Right hindlimb (tissue), 1 donor: ENCODE results near the gene TMEM87A.

ENCODE experiments used
- DNase-seq: peaks from one replicate; pipeline ENCODE4 v3.0.0-alpha.2; 2018

Gene TMEM87A

DNA sequence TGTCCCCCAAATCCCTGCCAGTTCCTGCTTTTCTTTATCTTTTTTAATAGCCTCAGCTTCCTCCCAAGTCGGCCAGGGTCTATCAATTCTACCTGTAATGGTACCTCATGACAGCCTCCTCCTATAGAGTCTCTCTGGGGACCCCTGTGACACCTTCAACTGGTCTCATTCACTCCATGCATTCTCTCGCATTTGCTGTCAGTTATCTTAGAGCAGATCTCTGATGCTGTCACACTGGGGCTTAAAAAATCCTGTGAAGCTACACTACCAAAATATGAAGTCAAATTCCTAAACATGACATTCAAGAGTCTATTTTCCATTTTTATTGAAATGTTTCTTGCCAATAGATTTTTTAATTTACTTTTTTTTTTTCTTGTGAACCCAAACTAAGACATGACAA, 70.6 kb downstream of the TMEM87A start:
- no peak for DNase-seq

DNA sequence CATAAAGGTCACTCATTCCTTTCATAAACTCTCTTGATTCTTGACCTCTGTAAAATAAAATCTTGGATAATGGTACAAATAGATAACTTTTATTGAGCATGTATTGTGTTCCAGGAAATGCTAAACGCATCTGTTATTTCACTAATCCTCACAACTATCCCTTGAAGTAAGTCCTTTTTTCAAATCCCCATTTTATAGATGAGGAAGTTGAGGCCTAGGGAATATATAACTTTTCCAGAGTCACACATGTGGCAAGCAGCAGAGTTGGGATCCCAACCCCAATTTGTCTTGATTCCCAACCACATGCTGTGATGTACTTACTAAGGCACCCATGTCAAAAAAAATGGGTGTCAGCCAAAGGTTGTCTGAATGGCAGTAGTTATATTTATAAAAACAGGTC, 71.4 kb downstream of the TMEM87A start:
- no peak for DNase-seq

DNA sequence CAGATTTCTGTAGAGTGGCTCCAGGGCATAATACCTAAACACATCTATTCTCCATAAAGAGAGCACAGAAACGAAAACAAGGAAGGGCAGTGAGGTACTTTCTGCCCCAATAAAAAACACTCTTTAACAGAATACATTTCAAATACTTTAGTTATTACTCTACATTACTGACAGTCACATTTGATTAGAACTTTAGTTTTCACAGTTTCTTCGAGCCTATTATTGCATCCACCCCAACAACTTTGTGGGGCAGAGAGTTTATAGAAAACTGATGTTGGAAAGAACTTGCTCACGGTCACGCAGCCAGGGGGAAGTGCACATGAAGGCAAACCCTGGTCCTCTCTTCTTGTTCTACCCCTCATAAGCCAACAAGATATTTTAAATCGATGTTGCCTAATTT, 74.1 kb downstream of the TMEM87A start:
- no peak for DNase-seq

DNA sequence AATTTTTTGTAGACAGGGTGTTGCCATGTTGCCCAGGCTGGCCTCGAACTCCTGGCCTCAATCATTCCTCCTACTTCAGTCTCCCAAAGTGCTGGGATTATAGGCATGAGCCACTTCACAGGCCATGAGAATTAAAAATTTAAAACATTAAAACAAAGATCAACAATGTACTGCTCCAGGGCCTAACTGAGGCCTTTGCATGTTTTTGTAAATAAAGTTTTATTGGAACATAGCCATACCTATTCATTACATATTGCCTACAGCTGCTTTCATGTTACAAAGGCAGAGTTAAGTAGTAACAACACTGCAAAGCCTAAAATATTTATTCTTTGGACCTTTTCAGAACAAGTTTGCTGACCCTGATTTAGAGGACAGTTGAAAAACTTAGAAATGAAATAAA, 74.7 kb downstream of the TMEM87A start:
- no peak for DNase-seq

DNA sequence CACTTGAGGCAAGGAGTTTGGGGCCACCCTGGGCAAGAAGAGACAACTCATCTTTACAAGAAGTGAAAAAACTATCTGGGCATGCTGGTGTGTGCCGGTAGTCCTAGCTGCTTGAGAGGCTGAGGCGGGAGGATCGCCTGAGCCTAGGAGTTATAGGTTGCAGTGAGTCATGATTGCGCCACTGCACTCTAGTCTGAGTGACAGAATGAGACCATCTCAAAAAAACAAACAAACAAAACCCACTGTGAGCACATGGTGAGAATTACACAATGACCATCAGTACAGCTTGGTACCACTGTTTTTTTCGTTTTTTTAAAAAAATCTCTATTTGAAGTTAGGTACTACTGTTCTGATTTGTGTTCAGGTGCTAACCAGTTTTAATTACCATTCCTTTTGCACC, 78.7 kb downstream of the TMEM87A start:
- no peak for DNase-seq

DNA sequence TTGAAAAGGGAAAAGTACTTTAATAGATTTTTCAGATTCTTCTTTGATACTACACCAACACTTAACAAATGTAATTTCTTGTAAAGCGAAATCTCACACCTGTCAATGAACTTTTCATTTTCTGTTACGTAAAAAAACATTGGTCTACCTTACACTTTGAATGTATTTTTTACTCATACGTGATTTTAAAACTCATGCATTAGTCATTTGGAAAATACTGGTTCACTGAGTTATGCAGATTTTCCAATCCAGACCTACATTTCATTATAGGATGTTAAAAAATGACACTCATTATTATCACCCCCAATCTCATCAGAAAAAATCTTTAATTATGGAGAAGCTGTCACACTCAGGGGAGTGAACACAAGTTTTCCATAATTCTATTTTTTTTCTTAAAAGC, 79.8 kb downstream of the TMEM87A start:
- no peak for DNase-seq

DNA sequence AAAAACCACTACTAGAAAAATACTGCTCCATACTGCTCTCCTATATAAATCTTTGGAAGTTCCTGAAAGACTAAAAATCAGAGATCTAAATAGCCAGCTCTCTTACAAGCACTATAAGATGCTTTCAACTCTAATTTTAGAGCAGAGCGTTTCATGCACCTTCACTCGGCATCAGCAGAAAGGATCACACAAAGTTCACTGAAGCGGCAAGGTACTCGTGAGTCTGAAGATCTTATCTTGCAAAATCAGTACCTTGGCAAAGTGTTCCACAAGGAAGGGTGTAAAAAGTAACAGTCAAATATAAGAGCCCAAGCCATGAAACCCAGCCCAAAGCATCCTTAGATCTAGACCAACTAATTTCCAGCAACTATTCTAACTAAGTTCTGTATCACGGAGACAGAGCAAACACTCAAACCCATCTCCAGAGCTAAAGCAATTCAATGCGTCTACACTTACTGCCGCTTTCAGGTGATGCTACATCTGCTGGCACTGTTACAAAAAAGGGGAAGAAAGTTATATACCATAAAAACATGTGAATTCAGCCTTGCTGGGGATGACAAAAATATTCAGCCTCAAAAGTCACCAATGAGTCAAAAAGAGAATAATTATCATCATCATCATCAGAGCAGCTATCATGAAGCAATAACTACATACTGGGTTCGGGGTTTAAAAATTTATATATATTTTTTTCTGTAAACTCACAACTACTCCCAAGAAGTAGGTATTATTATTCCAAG, 81.5 kb downstream of the TMEM87A start:
- no peak for DNase-seq

DNA sequence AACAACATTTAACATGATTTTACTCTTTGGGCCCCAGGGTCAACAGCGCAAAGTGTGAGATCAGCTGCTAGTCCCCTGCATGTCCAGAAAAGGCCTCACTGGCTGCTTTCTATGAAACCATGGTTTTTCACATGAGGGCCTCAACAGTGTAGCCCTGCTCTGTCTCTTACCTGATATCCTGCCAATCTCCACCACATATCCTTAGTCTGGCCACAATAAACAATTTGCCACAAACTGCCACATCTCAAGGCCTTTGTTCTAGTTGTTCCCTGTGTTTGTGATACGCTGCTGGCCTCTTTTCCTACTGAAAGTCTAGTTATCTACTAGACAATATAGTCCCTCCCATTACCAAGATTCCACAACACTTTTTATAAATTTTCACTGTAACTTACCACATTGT, 82.9 kb downstream of the TMEM87A start:
- no peak for DNase-seq

DNA sequence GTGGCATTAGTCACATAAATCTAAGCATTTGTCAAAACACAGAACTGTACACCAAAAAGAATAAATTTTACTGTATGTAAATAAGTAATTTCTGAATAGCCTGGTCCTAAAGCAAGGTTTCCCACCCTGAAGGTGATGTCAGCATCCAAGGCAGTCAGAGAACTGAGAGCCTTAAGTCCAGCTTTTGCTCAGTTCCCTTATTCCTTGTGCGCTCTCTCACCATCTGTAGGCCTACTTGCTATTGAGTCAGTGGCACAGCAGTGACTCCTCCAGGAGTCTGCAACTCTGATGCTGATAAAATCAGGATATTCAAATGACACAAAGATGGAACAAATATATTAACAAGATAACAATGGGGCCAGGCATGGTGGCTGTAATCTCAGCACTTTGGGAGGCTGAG, 87.4 kb downstream of the TMEM87A start:
- DNase-seq: no peak

DNA sequence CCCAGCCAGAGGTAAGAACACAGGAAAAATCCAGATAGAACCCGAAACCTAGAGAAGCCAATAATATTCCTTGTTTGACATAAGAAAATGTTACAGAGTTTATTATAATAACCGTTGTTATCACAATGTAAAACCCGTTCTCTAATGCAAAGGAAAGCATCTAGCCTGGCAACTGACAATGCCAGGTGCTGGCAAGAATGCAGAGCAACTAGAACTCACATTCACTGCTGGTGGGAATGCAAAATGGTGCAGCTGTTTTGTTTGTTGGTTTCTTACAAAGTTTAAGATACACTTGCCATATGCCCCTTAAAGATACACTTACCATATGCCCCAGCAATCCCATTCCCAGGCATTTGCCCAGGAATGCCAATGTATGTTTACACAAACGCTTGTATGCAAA, 88.5 kb downstream of the TMEM87A start:
- no peak for DNase-seq

DNA sequence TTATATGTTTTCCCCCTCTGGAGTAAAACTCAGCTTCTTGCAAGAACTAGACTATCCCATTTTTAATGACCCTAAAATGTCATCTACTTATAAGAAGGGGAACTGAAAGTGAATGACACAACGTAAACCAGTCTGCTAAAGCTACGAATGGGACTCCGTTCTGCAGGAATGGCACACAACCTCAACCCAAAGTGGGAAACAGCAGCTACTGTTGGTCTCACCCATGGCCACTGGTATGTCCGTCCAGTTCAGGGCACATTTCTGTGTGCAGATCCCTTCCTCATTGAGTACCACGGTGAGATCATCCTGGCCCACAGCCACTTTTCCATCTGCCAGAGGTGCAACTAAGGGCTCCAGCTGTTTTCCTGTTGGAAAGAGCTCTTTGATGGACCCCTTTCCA, 88.9 kb downstream of the TMEM87A start:
- DNase-seq: peak; percentile 37

DNA sequence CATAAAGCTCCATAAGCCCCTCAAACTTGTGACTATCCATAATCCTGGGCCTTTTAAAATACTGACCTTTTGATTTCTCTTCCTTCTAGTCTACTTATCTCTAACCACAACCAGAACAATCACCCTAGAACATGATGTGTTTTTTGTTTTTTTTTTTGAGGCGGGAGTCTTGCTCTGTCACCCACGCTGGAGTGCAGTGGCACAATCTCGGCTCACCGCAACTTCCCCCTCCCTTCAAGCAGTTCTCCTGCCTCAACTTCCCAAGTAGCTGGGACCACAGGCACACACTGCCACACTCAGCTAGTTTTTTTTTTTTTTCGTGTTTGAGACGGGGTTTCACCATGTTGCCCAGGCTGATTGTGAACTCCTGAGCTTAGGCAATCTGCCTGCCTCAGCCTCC, 90.3 kb downstream of the TMEM87A start:
- no peak for DNase-seq

DNA sequence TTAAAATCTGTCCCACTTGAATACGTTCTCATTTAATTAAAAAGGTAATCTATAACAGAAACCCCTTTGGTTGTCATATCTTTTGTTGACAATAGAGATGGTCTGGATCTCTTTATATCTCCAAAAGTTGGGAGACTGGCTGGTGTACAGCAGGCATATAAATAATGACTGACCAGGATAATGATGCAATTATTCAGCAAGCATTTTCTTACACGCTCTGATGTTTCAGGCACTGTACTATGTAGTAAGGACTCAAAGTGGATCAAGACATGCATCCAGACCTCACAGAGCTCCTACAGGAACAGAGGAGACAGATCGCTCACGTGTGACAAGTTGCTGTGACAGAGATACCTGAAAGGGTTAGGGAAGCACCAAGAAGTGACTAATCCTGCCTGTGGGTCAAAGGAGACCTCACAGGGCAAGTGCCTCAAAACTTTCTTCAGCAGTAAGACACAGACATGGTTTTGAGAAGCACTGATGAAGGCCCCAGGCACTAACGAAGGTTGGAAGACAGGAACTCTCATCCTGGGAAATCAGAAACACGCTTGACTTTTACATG, 90.8 kb downstream of the TMEM87A start:
- no peak for DNase-seq

DNA sequence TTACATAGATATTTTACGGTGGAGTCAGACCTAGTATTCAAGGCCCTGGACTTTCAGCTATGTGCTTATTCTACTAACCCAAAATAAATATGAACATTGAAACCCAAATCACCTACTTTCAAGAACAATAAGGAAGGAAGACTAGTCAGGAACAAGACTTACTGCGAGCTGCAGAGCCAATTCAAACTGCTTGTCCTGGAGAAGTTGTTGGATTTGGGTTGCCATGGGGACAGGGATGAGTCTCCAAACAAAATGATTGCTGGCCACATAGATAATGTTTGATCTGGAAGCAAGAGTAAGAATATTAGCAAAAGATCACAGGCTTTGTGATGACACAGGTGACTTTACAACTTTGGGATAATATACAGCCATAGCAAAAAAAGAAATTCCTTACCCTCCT, 95.2 kb downstream of the TMEM87A start:
- no peak for DNase-seq

DNA sequence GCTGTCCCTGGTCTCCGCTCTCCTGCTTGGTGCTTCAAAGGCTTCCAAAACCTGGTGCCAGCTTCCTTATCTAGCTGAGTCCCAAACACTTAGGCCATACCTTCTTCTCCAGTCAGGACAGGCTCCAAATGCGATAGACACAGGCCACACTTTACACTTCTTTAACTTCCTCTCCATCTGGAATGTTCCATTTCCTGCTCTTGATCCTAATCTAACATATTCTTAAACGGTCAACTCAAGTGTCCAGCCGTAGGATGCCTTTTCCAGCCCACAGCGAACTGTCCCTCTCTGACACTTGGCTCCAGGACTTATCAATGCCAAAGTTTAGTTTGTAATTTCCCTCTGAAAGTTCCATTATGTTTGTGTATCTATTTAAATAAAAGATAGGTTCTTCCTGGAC, 97.6 kb downstream of the TMEM87A start:
- no peak for DNase-seq

DNA sequence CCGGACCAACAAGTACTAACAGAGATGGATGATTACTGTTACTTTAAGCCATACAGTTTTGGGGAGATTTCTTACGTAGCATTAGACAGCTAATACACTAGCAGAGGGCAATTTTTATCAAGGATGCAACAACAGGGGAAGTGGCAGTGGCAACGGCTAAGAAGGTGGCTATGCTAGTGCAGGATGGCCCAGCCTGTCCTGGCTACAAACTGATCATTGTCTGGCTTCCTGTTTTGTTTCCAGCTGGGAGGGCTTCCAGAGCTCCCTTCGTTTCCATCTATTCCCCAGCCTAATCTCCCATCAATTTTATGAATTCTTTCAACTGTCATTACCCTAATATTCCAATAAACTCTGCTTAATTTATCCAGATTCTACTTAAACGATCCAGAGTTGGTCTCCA, 100.8 kb downstream of the TMEM87A start:
- DNase-seq: no peak

DNA sequence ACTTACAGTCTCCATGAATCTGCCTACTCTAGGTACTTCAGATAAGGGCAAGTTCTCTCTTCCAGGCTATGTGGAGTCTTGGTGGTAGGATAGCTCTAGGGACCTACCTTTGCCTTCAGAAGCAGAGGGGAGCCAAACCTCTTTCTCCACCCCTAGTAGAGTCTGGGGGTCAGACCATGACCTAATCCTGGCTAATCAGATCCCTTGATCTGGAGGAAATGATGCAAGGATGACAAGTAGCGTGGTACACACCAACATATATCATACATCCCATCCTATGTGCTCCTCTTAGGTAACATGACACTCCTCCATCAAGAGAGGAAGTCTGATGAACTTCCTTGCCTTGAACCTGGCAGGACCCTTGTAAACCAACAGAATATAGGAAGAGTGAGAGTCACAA, 101.4 kb downstream of the TMEM87A start:
- no peak for DNase-seq

DNA sequence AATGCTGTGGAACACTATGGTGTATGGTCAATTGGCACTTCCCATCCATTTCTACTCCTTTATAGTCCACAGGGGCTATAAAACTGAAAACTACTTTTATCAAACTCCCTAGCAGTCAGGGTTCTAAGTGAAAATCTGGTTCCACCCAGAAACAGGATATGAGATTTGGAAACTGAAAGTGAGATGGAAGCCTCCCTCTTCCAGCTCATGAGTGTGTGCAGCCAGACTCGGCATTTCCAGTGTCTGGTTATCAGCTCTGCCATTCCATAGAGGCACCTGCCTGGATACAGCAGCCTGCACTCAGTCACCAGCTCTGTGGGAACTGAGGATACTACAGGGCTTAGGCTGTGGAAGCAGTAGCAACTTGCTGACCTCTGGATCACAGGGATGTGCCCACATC, 102.1 kb downstream of the TMEM87A start:
- no peak for DNase-seq

DNA sequence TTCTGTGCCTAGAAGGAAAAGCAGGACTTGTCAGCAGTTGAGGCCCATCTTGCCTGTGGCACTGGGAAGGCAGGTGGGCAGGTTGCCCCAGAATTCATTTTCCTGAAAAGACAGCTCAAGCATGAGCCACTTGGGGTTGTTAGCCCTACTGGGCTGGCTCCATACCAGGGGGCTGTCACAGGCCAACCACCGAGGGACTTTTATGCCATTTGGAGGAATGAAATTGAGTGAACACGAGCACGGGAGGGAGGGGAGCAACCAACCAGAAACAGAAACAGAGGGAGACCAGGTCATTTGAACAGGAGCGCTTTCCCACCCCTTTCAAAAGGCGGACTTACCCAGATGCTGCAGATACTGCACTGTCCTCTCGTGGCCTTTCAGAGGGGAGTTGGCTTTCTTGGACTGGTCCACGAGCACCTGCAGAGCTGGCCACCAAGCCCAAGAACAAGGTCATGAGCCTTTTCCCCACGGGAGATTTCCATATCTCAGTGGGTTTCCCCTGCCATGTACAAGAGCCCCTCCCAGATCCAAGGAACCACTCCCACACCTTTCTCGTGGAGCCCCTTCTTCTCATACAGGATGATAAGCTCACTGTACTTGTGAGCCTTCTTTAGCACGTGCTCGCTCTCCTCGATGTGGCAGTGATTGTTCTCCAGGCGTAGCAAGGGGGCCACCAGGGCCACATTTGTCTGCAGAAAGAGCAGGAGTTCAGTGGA, 106.8 kb downstream of the TMEM87A start:
- DNase-seq: no peak

DNA sequence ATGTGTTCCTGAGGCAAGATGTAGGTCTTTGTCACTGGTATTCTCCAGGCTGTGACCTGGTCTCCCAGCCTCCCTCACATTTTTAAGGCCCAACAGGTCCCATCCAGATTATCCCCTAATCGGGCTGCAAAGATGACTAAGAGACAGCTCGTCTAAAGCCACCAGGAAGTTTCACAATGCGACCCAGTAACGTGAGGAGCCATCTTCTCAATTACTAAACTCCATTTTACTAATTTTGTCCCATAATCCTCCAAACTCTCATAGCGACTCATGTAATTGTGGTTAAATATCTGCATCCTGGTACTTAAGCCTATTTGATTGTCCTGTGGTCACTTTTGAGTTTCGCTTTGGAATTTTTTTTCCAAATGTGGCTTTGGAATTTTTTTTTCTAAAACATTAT, 108.1 kb downstream of the TMEM87A start:
- no peak for DNase-seq

DNA sequence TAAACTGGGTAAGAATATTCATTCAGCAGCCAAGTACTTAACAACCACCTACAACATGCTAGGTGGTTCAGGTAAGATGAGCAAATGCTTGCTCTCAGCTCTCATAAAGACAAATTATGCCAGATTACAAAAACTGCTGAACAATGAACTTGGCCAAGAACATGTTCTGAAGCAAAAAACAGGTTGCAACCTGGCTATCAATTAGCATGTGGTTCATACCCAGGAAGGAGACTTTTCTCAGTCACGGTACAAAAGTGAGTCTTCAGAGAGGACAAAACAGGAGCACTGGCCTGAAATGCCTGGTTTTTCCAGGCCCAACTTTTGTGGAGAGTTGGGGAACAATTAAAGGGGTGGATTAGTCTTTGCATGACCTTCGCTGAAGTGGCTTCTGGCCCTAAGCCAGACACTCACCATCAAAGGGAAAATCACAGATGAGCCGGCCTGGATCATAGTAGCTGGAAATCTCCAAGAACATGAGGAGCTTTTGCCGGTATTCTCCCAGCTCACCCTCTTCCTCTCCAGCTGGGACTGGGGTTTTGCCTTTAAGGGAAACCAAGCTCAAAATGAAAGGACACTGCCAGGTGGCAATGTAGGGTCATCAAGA, 109.2 kb downstream of the TMEM87A start:
- DNase-seq: no peak

DNA sequence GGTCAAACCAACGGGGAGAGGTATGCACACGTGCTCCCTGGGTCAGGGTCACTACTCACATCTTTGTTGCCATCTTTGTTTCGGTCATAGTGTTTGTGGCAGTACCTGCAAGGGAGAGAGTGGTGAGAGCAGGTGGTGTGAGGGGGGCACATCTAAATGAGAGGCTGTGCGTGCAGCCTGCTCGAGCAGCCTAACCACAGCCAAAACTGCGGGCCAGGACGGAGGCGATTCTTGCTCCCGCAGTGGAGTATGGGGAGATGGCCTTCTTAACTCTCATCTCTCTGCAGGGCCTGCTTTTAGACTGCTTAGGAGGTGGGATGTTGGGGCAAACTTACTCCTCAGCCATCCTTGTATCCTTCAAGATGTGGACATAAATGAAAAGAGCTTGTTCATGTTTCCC, 109.9 kb downstream of the TMEM87A start:
- DNase-seq: no peak
